SW480 (cell line): ENCODE measurements around the gene OPCML.

ENCODE experiments used
- DNase-seq: peaks from one replicate; pipeline ENCODE4 v3.0.0-alpha.2; 2016; ENCODE audit warnings: low spot score

OPCML gene

DNA sequence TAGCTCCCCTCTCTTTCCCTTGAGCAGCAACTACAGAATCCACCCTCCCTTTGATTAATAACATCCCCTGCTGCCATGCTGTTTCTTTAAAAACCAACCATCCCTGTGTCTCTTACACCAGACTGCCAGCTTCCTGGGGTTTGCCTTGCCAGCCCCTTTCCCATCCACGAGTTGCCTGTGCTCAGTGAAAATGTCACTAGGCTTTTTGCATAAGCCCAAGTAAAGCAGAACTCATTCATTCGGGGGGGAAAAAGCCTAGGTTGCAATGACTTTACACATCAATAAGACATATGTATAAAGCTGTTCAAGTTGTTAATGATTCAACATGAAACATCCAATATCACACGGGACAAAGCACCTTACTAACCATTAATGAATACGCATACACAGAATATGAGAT is 398.7 kb downstream of the OPCML start:
- no peak for DNase-seq

GRCh38 chr11:133133050-133133449 is 399.3 kb downstream of the OPCML start:
- no peak for DNase-seq

GRCh38 chr11:133127741-133128140 is 404.6 kb downstream of the OPCML start:
- DNase-seq, result no peak

DNA sequence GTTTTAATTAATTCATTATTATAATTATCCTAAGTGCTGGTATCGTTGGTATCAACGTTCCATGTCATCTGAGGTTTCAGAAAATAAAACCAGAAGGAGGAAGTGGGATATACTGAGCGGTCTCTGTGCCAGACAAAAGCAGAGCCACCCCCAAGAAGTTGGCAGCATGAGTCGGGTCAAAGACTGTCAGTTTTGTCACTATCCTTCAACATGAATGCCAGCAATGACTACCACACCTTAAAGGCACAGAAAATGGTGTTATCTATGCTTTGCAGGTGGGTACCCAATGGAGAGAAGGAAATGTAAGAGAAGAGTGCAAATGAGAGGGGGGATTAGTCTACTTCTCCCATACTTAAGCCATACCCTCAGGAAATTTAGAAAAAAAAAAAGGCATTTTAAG is 408.5 kb downstream of the OPCML start:
- no peak for DNase-seq

DNA sequence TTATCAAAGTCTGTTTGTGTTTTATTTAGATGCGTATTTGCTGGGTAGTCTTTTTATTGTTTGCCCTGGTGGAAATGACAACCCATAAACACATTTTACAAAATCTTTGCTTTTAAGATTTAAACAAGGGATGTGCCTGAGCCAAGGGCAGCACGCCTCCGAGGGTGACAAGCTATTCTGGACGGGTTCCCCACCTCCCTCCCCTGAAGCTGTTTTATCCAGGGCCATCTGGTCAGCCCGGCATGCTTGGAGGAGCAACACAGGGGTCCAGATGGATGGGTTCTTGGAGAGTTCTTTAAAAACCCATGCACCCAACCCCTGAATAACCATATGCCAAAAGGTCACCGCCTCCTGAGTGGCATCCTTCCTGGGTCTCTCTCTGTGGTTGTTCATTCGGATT is 408.9 kb downstream of the OPCML start:
- no peak for DNase-seq

DNA sequence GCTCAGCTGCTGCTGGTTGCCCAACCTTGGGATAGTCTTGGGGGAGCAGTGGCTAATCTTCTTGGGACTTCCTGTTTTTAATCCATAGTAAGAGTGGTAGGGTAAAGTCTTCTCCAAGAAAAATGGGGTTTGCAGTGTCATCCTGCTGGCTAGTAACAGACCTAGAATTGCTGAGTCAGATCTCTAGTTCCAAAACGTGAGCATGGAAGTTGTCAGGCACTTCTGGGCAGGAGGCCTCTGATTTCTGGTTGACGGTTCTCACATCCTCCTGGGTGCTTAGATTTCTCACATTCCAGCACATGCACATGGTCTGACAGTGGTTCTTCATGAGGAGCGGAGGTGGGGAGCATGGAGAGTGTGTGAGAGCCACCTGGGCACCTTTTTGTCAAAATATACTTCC is 410.0 kb downstream of the OPCML start:
- DNase-seq, result no peak

DNA sequence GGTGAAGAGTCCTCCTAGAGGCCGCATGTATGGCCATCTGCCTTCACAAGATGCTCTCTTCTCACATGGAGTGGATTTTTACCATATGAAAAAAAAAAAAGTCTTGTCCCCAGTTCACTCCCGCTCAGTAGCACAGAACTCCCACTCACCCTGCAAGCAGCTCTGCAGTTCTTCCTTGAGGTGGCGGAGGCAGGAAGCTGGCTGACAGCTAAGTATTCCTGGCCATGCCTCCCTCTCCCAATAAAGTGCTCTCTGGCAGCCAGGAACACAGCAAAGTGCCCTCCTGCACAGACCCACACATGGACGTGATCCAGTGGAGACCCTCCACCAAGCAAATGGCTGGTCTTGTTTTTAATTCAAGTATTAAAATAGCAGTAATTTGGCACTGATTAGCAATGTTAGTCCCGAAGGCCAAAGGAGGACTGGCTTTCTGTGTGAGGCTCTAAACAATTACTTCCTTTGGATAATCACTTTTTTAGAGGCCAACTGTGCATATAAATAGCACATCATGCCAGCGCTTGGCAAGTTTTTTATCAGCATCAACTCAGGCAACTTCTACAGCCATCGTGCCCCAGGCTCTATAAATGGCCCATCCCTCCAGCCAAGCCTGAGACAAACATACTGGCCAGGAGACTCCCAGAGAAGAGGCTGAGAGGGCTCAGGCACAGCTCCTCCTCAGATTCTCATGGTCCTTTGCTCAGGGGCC is 413.6 kb downstream of the OPCML start:
- DNase-seq, result no peak

DNA sequence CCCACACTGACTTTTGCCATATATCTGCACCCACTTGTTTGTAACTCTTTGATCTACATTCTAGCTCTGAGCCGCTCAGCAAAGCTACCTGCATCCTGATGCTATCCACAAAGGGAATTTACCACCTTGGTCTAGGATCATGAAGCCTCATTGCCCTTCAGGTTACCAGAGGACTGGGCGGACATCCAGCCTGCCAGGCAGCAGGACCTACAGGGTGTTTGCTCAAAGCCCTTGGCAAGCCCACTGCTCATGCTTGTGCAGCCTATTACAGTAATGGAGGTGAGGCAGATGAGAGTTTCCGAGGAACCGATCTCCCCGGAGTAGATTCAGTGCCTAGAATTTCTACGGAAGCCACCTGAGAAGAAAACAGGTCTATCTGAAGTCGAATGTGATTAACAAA is 417.2 kb downstream of the OPCML start:
- no peak for DNase-seq

DNA sequence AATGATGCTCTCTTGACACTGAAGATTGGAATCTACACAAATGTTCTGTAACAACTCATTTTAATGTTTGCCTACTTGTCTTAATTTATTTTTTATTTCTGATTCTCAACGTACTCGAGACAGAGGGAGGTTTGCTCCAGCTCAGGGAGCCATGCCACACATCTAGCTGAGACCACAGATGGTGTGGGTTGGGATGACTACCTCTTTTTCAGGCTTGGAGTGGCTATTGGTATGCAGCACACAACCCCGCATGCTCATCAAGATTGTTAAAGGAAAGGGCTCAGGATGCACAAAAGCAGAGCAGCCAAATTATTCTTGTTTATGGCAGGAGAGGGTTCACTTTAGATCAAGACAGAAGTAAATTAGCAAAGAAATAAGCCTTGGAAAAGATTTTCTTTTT is 424.5 kb downstream of the OPCML start:
- DNase-seq, result no peak

GRCh38 chr11:133107136-133107535 is 425.2 kb downstream of the OPCML start:
- DNase-seq, result no peak

DNA sequence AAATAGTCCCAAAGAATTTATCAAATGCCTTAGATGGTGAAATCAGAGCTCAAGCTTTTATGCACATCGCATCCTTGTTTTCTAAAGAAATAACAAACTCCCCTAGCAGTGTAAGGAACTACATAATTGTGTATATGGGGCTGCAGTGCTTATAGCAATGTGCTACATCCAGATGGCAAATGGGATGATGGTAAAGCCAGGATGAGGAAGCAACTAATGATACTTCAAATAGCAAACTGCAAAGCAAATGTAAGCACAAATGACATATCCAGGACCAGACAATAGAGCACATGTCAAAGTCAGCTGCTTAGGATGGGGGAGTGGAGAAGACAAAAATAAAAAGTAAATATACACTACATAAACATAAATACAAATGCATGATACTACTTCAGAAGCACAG is 425.9 kb downstream of the OPCML start:
- no peak for DNase-seq

DNA sequence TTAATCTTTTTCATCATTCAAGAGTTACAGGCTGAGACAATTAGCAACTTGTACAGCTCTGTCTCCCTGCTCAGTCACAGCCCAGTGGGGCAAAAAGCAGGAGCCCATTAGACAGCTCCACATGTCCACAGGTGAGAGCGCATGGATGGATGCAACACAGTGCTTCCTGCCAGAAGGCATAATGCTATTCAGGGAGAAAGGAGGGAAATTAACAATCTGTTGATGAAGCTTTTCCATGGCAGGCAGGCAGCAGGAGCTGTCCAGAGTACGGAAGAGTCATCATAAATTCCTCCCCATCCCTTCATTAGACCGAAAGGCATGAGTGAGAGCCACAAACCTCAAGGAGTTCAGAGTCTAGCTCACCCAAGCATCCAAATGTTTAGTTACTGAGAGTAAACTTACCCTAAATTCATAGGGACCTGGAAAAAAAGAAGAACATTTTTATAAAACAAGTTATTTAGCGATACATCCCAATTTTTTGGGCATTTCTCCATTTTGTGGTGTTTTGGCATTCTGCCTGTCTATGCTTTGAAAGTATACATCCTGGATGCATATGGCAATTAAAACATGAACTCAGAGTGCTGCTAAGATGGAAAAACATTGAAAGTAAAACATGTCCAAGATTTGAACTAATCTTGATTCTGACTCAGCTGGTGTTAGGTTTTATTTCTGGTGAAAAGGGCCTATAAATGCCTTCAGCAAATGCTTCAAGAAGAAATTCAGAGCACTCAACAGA is 428.1 kb downstream of the OPCML start:
- DNase-seq, result no peak

GRCh38 chr11:133096981-133097380 is 435.3 kb downstream of the OPCML start:
- DNase-seq, result no peak

GRCh38 chr11:133086518-133086917 is 445.8 kb downstream of the OPCML start:
- DNase-seq, result no peak

DNA sequence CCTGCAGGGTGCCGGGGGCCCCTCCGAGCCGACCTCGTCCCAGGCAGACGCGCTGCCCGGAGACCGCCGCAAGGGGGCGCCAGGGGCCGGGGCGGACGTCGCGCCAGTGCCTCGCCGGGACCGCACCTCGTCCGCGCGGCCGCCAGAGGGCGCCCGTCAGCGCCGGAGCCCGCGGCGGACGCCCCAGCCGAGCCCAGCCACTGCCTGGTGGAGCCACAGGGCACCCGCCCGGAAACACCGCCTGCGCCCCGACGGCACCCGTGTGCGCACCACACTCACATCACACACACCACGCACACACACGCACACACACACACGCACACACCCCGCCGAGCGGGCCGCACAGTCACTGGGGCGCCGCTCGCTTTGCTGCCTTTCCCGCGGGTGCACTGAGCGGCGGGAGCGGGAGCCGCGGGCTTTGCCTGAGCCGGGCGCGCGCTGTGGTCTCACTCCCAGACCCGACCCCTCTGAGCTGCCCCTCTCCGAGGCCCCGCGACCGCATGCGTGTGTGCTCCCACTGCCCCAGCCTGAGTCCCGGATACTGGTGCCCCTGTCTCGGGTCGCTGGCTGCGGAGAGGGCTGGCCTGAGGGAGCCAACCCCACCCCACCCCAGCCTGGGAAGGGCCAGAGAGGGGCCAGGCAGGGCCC is 449.3 kb downstream of the OPCML start:
- no peak for DNase-seq

DNA sequence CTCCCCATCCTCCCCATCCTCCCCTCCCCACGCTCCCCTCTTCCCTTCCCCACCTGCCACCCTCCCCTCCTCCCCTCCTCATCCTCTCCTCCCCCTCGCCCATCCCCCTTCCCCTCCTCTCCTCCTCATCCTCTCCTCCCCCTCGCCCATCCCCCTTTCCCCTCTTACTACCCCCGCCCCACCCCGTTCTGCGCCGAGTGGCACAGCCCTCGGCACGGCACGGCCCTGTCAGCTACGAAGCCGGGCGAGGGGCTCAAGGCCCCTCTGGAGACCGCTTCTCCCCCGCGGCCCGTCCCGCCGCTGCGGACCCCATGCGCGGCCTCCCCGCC is 449.9 kb downstream of the OPCML start:
- no peak for DNase-seq

GRCh38 chr11:133081730-133082452 is 450.4 kb downstream of the OPCML start:
- DNase-seq, result no peak

- no peak for DNase-seq
These were observed 451.3 kb downstream of the OPCML start for GRCh38 chr11:133081020-133081419.

DNA sequence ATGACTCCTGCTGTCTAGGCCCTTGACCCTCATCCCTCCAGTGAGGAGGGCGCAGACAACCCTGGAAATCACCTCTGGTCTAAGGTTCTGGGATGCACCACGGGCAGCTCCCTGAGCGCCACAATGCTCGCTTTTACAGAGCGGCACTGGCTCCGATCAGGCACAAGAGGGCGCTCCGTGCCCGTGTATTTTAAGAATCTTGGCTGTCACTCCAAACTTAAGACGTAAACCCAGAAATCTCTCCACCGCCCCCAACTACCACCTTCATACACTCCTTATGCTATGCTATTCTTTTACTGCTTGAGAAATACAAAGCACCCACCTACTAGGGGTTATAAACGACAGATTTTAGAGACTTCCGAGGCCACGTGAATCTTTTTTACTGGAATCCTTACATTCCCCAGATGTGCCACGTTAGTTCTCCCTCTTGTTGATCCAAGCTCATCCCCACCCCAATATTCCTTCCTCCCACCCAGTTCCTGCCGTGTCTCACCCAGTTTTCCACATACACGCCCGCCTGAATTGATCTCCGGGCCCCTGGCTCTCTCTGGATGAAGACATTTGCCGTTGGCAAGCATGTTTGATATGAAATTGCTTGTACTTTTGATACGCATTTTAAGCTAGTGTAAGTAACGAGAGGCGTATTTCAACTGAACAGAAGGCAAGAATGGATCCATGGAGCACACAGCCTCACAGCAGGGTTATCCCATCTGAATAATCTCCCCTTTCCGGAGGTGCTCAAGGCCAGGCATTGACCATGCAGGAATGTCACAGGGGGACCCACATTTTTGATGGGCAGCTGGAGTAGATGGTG is 453.5 kb downstream of the OPCML start:
- DNase-seq, result peak; percentile 41

- no peak for DNase-seq
These were observed 454.3 kb downstream of the OPCML start for GRCh38 chr11:133078012-133078411.

DNA sequence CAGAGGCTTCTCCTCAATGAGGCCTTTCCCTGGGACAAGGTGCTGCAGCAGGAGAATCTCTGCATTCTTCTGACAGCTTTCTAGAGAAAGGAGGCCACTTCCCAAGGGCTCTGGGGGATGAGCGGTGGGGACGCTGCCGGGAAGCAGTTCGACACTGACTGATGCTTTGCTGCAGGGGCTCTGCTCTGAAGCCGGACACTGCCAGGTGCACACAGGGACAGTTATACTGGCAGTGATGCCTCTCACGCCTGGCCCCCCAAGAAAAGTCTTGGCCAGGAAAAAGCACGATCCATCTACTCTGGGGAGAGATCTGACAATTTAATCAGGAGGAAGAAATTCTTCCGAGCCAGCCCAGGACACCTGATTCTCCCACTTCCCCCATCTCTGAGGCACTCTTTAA is 456.9 kb downstream of the OPCML start:
- no peak for DNase-seq
